WERI-Rb-1 (cell line): ENCODE data around the gene FDPS.

Source experiments
- DNase-seq: peaks from one replicate; pipeline ENCODE4 v3.0.0-alpha.2; 2020
- H3K27ac ChIP-seq: fragments of 250-450 bp; sonication (Bioruptor Pico); 2 replicates; pipeline ENCODE4 v1.5.1; 2020; ENCODE audit warnings: mild to moderate bottlenecking, moderate library complexity
- H3K27me3 ChIP-seq: fragments of 250-450 bp; sonication (Bioruptor Pico); 2 replicates; pipeline ENCODE4 v1.5.1; 2021; ENCODE audit warnings: mild to moderate bottlenecking, low read depth, moderate library complexity; ENCODE audit not compliant: insufficient read depth, severe bottlenecking
- H3K36me3 ChIP-seq: fragments of 250-450 bp; sonication (Bioruptor Pico); 2 replicates; pipeline ENCODE4 v1.5.1; 2020; ENCODE audit warnings: mild to moderate bottlenecking, moderate library complexity
- H3K4me3 ChIP-seq: 2 replicates; pipeline ENCODE4 v1.5.1; 2011; ENCODE audit warnings: low read depth, mild to moderate bottlenecking, control low read depth, low read length
- H3K9me3 ChIP-seq: fragments of 250-450 bp; sonication (Bioruptor Pico); 2 replicates; pipeline ENCODE4 v1.5.1; 2021; ENCODE audit warnings: mild to moderate bottlenecking, moderate library complexity; ENCODE audit not compliant: severe bottlenecking
- TF ChIP-seq, protein P1 (sequence below): IDR thresholded peaks from 2 replicates; pipeline ENCODE4 v1.5.1; 2011; ENCODE audit warnings: low read depth, mild to moderate bottlenecking, control low read depth, inconsistent platforms, low read length

Gene FDPS

DNA sequence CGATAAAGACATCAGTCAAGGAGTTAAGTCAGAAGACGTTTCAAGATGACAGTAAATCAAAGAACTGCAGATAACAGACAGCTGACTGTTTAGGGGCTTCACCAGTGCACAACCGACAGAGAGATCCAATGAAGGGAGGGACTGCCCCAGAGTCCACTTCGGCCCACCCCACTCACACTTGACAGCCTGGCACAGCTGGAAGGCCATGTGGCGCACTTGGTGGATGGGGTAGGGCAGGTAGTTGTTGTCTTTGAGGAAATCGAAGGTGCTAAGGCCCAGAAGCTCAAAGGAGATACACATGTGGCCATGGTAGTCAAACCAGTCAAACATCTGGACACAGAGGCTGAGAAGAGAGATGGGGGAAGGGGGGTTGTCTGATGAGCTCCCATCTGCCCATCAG lies 42.1 kb upstream of the FDPS start:
- peaks cover 93% of the 10 kb centered on the region for H3K36me3 ChIP-seq
- H3K27ac ChIP-seq, result no peak overlapping the region

DNA sequence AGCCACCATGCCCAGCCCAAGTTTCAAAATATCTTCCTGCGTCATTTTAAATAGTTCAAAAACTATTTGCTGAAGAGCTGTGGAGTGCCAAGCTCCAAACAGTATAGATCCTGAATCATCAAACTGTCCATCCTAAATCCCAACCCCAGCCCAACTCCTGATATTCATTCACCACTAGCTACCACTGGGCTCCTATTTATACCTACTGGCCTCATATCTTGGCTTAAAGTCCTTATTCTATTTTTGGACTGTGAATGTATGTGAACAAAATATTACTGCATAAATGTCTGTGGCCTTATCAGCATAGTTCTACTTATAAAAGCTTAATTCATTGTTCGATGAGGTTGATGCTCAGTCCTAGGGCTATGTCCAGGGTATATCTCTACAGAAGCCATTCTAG lies 41.3 kb upstream of the FDPS start:
- Histone ChIP-seq H3K9me3 (no peaks in the 10 kb centered on the region), H3K27ac (no peak overlapping the region), H3K27me3 (no peaks in the 10 kb centered on the region), H3K4me3 (no peak overlapping the region), H3K36me3 (peaks cover 100% of the 10 kb centered on the region)
- DNase-seq, result no peak
- TF ChIP-seq, protein P1, sequence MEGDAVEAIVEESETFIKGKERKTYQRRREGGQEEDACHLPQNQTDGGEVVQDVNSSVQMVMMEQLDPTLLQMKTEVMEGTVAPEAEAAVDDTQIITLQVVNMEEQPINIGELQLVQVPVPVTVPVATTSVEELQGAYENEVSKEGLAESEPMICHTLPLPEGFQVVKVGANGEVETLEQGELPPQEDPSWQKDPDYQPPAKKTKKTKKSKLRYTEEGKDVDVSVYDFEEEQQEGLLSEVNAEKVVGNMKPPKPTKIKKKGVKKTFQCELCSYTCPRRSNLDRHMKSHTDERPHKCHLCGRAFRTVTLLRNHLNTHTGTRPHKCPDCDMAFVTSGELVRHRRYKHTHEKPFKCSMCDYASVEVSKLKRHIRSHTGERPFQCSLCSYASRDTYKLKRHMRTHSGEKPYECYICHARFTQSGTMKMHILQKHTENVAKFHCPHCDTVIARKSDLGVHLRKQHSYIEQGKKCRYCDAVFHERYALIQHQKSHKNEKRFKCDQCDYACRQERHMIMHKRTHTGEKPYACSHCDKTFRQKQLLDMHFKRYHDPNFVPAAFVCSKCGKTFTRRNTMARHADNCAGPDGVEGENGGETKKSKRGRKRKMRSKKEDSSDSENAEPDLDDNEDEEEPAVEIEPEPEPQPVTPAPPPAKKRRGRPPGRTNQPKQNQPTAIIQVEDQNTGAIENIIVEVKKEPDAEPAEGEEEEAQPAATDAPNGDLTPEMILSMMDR, result no peak

More for the DNA sequence above, 42.1 kb upstream of the FDPS start:
- no peaks in the 10 kb centered on the region for H3K27me3 ChIP-seq
- H3K9me3 ChIP-seq, result no peaks in the 10 kb centered on the region
- no peak for DNase-seq
- TF ChIP-seq, protein P1, result no peak
- no peak overlapping the region for H3K4me3 ChIP-seq

DNA sequence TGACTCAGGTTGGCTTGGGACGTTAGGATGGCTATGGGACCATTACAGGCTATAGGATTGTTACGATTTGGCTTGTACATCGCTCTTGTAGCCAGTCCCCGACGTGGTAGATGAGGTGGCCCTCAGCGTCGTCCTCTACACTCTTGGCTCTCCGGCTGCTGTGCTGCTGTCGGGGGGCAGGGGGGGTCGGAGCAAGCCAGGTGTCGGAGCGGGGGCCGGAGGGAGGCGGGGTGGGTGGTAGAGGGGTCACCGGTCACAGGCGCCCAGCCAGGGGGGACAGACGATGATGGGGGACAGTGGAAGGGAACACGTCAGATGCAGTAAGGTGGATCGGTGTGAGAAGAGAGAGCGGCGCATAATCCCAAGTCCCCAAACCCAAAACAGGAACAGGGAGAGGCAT lies 40.0 kb upstream of the FDPS start:
- no peak for DNase-seq
- no peaks in the 10 kb centered on the region for H3K27me3 ChIP-seq
- TF ChIP-seq, protein P1, result no peak
- H3K4me3 ChIP-seq, result no peak overlapping the region
- H3K27ac ChIP-seq, result no peak overlapping the region
- H3K36me3 ChIP-seq, result peaks cover 91% of the 10 kb centered on the region
- no peaks in the 10 kb centered on the region for H3K9me3 ChIP-seq

DNA sequence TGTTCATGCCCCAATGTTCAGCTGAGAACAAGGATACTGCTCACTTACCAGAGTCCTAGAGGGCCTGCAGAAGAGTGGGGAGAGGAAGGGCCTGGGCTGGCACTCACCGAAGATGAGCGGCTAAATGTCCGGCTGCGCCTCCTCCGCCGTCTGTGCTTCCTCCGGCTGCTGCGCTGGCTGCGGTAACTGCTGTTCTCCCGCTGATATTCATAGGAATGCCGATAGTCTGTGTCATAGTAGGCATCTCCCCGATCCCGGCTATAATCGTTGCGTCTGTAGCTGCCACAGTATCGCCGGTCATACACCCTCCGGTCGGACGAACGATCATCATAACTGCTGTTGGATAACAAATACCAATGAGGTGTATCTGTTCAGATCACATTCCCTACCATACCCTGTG lies 39.3 kb upstream of the FDPS start:
- Histone ChIP-seq H3K27me3 (no peaks in the 10 kb centered on the region), H3K27ac (no peak overlapping the region), H3K4me3 (no peak overlapping the region), H3K9me3 (no peaks in the 10 kb centered on the region), H3K36me3 (peaks cover 83% of the 10 kb centered on the region)
- TF ChIP-seq, protein P1, result no peak
- DNase-seq, result no peak

DNA sequence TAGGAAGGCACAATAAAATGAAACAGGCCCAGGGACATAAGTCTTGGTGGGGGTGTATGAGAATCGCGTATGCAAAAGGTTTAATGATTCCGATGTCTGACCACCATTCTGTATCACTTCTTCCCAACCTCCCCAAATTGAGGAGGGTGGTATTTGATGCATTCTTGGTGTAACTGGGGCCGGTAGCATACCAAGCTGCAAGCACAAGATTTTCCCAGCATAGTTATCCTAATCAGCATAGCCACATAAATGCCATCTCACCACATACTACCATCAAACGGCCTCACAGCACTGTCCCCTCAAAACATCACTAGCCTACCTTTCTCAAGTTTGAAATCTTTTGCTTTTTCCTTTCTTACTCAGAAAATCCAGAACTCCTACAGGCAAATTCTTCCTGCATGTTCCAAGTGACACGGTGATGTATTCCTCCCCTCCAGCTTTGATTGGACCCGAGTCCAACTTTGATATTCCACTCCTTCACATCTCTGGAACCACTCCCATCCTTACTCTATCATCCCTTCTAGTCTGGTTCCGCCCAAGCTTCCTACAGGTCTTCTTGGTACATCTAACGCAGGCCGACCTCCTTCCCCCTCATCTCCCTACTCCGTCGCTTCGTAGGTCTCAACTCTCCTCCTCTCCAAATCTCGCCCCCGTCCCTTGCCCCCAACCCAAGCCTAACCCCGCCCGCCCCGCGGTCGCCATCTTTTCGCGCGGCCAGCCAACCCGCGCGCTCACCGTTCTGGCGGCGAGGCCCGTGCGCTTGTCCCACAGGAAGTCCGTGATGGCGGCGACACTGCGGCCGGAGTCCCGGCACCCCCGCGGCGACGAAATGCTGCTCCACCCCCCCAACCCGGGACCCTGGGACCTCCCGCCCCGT lies 36.0 kb upstream of the FDPS start:
- H3K36me3 ChIP-seq, result peaks cover 50% of the 10 kb centered on the region
- no peaks in the 10 kb centered on the region for H3K9me3 ChIP-seq
- H3K27me3 ChIP-seq, result no peaks in the 10 kb centered on the region
- H3K27ac ChIP-seq, result peak overlapping the region; percentile 92
- DNase-seq, result no peak
- TF ChIP-seq, protein P1, result no peak
- peak overlapping the region; percentile 90 for H3K4me3 ChIP-seq
